H9 (cell line): ENCODE measurements around the gene CTSW. TPM values are rescaled to one million over a fixed set of nuclear protein-coding genes. Genes with fewer than 3 reads are reported as not detected.

Source experiments
- DNase-seq: peaks from one replicate; pipeline ENCODE4 v3.0.0-alpha.2; 2017
- H2AFZ ChIP-seq: one replicate; pipeline ENCODE4 v1.6.1; 2013; ENCODE audit warnings: mild to moderate bottlenecking, low read length, control low read depth, moderate library complexity
- H2AK5ac ChIP-seq: 2 replicates; pipeline ENCODE4 v1.6.1; 2013; ENCODE audit warnings: low read length, control low read depth, mixed read lengths; ENCODE audit not compliant: insufficient read length
- H2BK120ac ChIP-seq: one replicate; pipeline ENCODE4 v1.6.1; 2013; ENCODE audit warnings: low read depth, mild to moderate bottlenecking, low read length, control low read depth, inconsistent platforms; ENCODE audit not compliant: poor library complexity, severe bottlenecking
- H2BK12ac ChIP-seq: 2 replicates; pipeline ENCODE4 v1.6.1; 2013; ENCODE audit warnings: low read length, control low read depth, mixed read lengths, low read depth; ENCODE audit not compliant: insufficient read length
- H2BK15ac ChIP-seq: 2 replicates; pipeline ENCODE4 v1.6.1; 2013; ENCODE audit warnings: low read depth, low read length, control low read depth
- H2BK20ac ChIP-seq: one replicate; pipeline ENCODE4 v1.6.1; 2013; ENCODE audit warnings: low read depth, mild to moderate bottlenecking, low read length, control low read depth, inconsistent platforms; ENCODE audit not compliant: poor library complexity, severe bottlenecking
- H2BK5ac ChIP-seq: 2 replicates; pipeline ENCODE4 v1.6.1; 2013; ENCODE audit warnings: low read length, control low read depth, mixed read lengths; ENCODE audit not compliant: insufficient read length
- H3K14ac ChIP-seq: 2 replicates; pipeline ENCODE4 v1.6.1; 2013; ENCODE audit warnings: low read length, control low read depth; ENCODE audit not compliant: insufficient read depth
- H3K18ac ChIP-seq: 2 replicates; pipeline ENCODE4 v1.6.1; 2013; ENCODE audit warnings: low read depth, mild to moderate bottlenecking, mixed read lengths, low read length, control low read depth; ENCODE audit not compliant: insufficient read length
- H3K23ac ChIP-seq: 2 replicates; pipeline ENCODE4 v1.6.1; 2013; ENCODE audit warnings: low read length, control low read depth, mixed read lengths, low read depth; ENCODE audit not compliant: insufficient read length
- H3K23me2 ChIP-seq: 2 replicates; pipeline ENCODE4 v1.6.1; 2013; ENCODE audit warnings: low read depth, mild to moderate bottlenecking, mixed read lengths, low read length, control low read depth; ENCODE audit not compliant: insufficient read length, poor library complexity, severe bottlenecking
- H3K27ac ChIP-seq: 2 replicates; pipeline ENCODE4 v1.5.1; 2013; ENCODE audit warnings: low read length, control low read depth, mixed read lengths, low read depth; ENCODE audit not compliant: insufficient read length
- H3K27me3 ChIP-seq: 2 replicates; pipeline ENCODE4 v1.6.1; 2013; ENCODE audit warnings: low read length, control low read depth, inconsistent platforms; ENCODE audit not compliant: insufficient read depth
- H3K4ac ChIP-seq: 2 replicates; pipeline ENCODE4 v1.6.1; 2013; ENCODE audit warnings: low read depth, mild to moderate bottlenecking, control low read depth, inconsistent platforms, low read length, moderate library complexity
- H3K4me1 ChIP-seq: 2 replicates; pipeline ENCODE4 v1.6.1; 2013; ENCODE audit warnings: low read length, control low read depth, inconsistent platforms; ENCODE audit not compliant: insufficient read depth
- H3K4me2 ChIP-seq: 2 replicates; pipeline ENCODE4 v1.6.1; 2013; ENCODE audit warnings: low read length, control low read depth, mixed read lengths; ENCODE audit not compliant: insufficient read length, insufficient read depth
- H3K56ac ChIP-seq: 2 replicates; pipeline ENCODE4 v1.6.1; 2013; ENCODE audit warnings: low read depth, mild to moderate bottlenecking, mixed read lengths, low read length, control low read depth; ENCODE audit not compliant: insufficient read length
- H3K79me1 ChIP-seq: 2 replicates; pipeline ENCODE4 v1.6.1; 2013; ENCODE audit warnings: low read depth, mild to moderate bottlenecking, moderate library complexity, low read length, control low read depth, inconsistent platforms; ENCODE audit not compliant: insufficient read depth, poor library complexity, severe bottlenecking
- H3K79me2 ChIP-seq: 2 replicates; pipeline ENCODE4 v1.6.1; 2013; ENCODE audit warnings: low read length, control low read depth, inconsistent platforms; ENCODE audit not compliant: insufficient read depth
- H3K9ac ChIP-seq: 2 replicates; pipeline ENCODE4 v1.6.1; 2013; ENCODE audit warnings: low read length, control low read depth, mixed read lengths; ENCODE audit not compliant: insufficient read length; ENCODE audit errors: extremely low read depth
- H3K9me3 ChIP-seq: one replicate; pipeline ENCODE4 v1.6.1; 2013; ENCODE audit warnings: low read depth, low read length, inconsistent platforms; ENCODE audit not compliant: control insufficient read depth
- H3T11ph ChIP-seq: one replicate; pipeline ENCODE4 v1.6.1; 2013; ENCODE audit warnings: mild to moderate bottlenecking, low read length, control low read depth, inconsistent platforms
- H4K20me1 ChIP-seq: one replicate; pipeline ENCODE4 v1.6.1; 2013; ENCODE audit not compliant: control insufficient read depth, insufficient read length, insufficient read depth
- H4K5ac ChIP-seq: 2 replicates; pipeline ENCODE4 v1.6.1; 2013; ENCODE audit warnings: low read depth, mild to moderate bottlenecking, mixed read lengths, low read length, control low read depth; ENCODE audit not compliant: insufficient read length
- H4K8ac ChIP-seq: replicated peaks from 2 replicates; pipeline ENCODE4 v1.6.1; 2013; ENCODE audit warnings: low read length, control low read depth, mixed read lengths, low read depth; ENCODE audit not compliant: insufficient read length
- H4K91ac ChIP-seq: 2 replicates; pipeline ENCODE4 v1.6.1; 2013; ENCODE audit warnings: low read depth, mild to moderate bottlenecking, moderate library complexity, mixed read lengths, low read length, control low read depth; ENCODE audit not compliant: insufficient read length
- H3K27ac Mint-ChIP-seq, 3 experiments: 2 replicates in 2 of 3; 3 replicates in 1 of 3; pipeline ENCODE4 v1.8.0; 2020 to 2021; ENCODE audit warnings: mixed read lengths in 3 of 3, mild to moderate bottlenecking in 1 of 3, moderate library complexity in 1 of 3
- H3K27me3 Mint-ChIP-seq: 2 replicates; pipeline ENCODE4 v1.8.0; 2021; ENCODE audit warnings: low read depth, mild to moderate bottlenecking, moderate library complexity, mixed read lengths
- H3K36me3 Mint-ChIP-seq, 3 experiments: 2 replicates in 2 of 3; 3 replicates in 1 of 3; pipeline ENCODE4 v1.8.0; 2020 to 2021; ENCODE audit warnings: low read depth in 3 of 3, mixed read lengths in 3 of 3; ENCODE audit not compliant: insufficient read depth in 1 of 3
- H3K4me1 Mint-ChIP-seq, 2 experiments: 2 replicates each; pipeline ENCODE4 v1.8.0; 2020; ENCODE audit warnings: mixed read lengths in 2 of 2
- H3K4me3 Mint-ChIP-seq, 2 experiments: 2 replicates in 1 of 2; 3 replicates in 1 of 2; pipeline ENCODE4 v1.8.0; 2020 to 2021; ENCODE audit warnings: mild to moderate bottlenecking in 2 of 2, mixed read lengths in 2 of 2, moderate library complexity in 1 of 2
- H3K9me3 Mint-ChIP-seq, 2 experiments: 2 replicates in 1 of 2; 3 replicates in 1 of 2; pipeline ENCODE4 v1.8.0; 2020; ENCODE audit warnings: mild to moderate bottlenecking in 2 of 2, mixed read lengths in 2 of 2, moderate library complexity in 1 of 2
- CTCF ChIP-seq: fragments of 200-600 bp; sonication (generic); conservative IDR thresholded peaks from 3 replicates; pipeline ENCODE4 v1.8.0; 2021; ENCODE audit warnings: antibody characterized with exemption, mild to moderate bottlenecking
- WGBS: extraction: QIAGEN DNeasy Blood & Tissue Kit; methylation state at CpG from one replicate; pipeline ENCODE4 v1.1.7; 2013; ENCODE audit warnings: missing lambda C conversion rate, low lambda C conversion rate, mixed read lengths; ENCODE audit not compliant: insufficient read length; ENCODE audit errors: extremely low coverage; 5-methylcytosine and 5-hydroxymethylcytosine counted together
- total RNA-seq: library from RNA; stranded (reverse); gene quantifications from 2 replicates; pipeline ENCODE4 v1.2.1, GENCODE V29; 2021

Gene CTSW
- total RNA-seq, 1 experiment from 2014 or later, result not detected

- no peak overlapping the region for H3T11ph ChIP-seq
- peaks cover 8% of the 10 kb centered on the region for H3K23me2 ChIP-seq
- no peak overlapping the region for H2BK12ac ChIP-seq
- peaks cover 1 to 7% (median 6%) of the 10 kb centered on the region in 3 experiments; a peak in 5 of 7 replicates for H3K36me3 Mint-ChIP-seq
- no peak overlapping the region for H4K8ac ChIP-seq
- H4K5ac ChIP-seq, result no peak overlapping the region
- H3K79me2 ChIP-seq, result no peaks in the 10 kb centered on the region
- no peak overlapping the region for H3K27ac ChIP-seq
- H3K9me3 Mint-ChIP-seq, result no peaks in the 10 kb centered on the region; a peak in 1 of 5 replicates
- no peak overlapping the region for H2AFZ ChIP-seq
- peaks cover 15 to 20% of the 10 kb centered on the region in 2 experiments for H3K4me1 Mint-ChIP-seq
- H3K23ac ChIP-seq, result no peak overlapping the region
- no peaks in the 10 kb centered on the region for H3K4me1 ChIP-seq
- no peak overlapping the region for H2BK20ac ChIP-seq
- no peak overlapping the region for H3K9ac ChIP-seq
- H3K4me3 Mint-ChIP-seq, result peak overlapping the region in 1 of 2 experiments; percentile 32; a peak in 1 of 5 replicates
- peaks cover 7% of the 10 kb centered on the region for H3K27me3 Mint-ChIP-seq
- H3K14ac ChIP-seq, result no peak overlapping the region
- no peak overlapping the region for H2BK5ac ChIP-seq
- no CpG with 5 or more reads among the region's 11 CpGs for WGBS
- H3K56ac ChIP-seq, result no peak overlapping the region
- H2BK120ac ChIP-seq, result no peak overlapping the region
- no peak for TF ChIP-seq CTCF
- H3K4me2 ChIP-seq, result no peak overlapping the region
- no peak for DNase-seq
- no peaks in the 10 kb centered on the region for H3K9me3 ChIP-seq
- H3K79me1 ChIP-seq, result no peaks in the 10 kb centered on the region
- H4K91ac ChIP-seq, result no peak overlapping the region
- H4K20me1 ChIP-seq, result no peaks in the 10 kb centered on the region
- H3K27ac Mint-ChIP-seq, result no peak overlapping the region
- H2BK15ac ChIP-seq, result no peak overlapping the region
- peaks cover 3% of the 10 kb centered on the region; the same call in 1 of the 2 replicates for H3K27me3 ChIP-seq
- no peak overlapping the region for H3K18ac ChIP-seq
- H2AK5ac ChIP-seq, result no peak overlapping the region
- no peak overlapping the region for H3K4ac ChIP-seq
Observed at GRCh38 chr11:65870307-65870658, 9.4 kb upstream of the CTSW start.
